HG02678 (cell line): ENCODE measurements around the gene PRRT4.

Experiments
- ATAC-seq: cut with Tn5 transposase; IDR thresholded peaks from one replicate; pipeline ENCODE4 v1.9.1; 2021; ENCODE audit warnings: mild to moderate bottlenecking, moderate library complexity; ENCODE audit not compliant: unreplicated experiment

The PRRT4 gene

GRCh38 chr7:128378637-128379036 lies 17.1 kb upstream of the PRRT4 start:
- no peak for ATAC-seq

- ATAC-seq = no peak
Measured at GRCh38 chr7:128376077-128376476, 14.6 kb upstream of the PRRT4 start.

GRCh38 chr7:128374041-128374440 lies 12.6 kb upstream of the PRRT4 start:
- no peak for ATAC-seq

GRCh38 chr7:128373606-128374005 lies 12.1 kb upstream of the PRRT4 start:
- ATAC-seq = no peak

GRCh38 chr7:128370491-128370890 lies 9.0 kb upstream of the PRRT4 start:
- no peak for ATAC-seq

- ATAC-seq = no peak
Measured at GRCh38 chr7:128366986-128367385, 5.5 kb upstream of the PRRT4 start.

GRCh38 chr7:128366300-128366699 lies 4.8 kb upstream of the PRRT4 start:
- ATAC-seq = no peak

- ATAC-seq = no peak
Measured at GRCh38 chr7:128365432-128365831, 3.9 kb upstream of the PRRT4 start.

GRCh38 chr7:128364166-128364870 lies 2.8 kb upstream of the PRRT4 start:
- no peak for ATAC-seq

GRCh38 chr7:128363261-128363721 lies 1.8 kb upstream of the PRRT4 start:
- ATAC-seq = no peak

GRCh38 chr7:128362670-128363069 lies 1.2 kb upstream of the PRRT4 start:
- ATAC-seq = no peak

GRCh38 chr7:128360359-128360678 lies 1.2 kb downstream of the PRRT4 start:
- ATAC-seq = no peak

- no peak for ATAC-seq
Measured at GRCh38 chr7:128359939-128360338, 1.6 kb downstream of the PRRT4 start.

- ATAC-seq = no peak
Measured at GRCh38 chr7:128359336-128359735, 2.2 kb downstream of the PRRT4 start.

GRCh38 chr7:128358233-128358632 lies 3.3 kb downstream of the PRRT4 start:
- no peak for ATAC-seq

GRCh38 chr7:128357217-128357613 lies 4.3 kb downstream of the PRRT4 start:
- no peak for ATAC-seq

GRCh38 chr7:128356546-128357216 lies 4.8 kb downstream of the PRRT4 start:
- no peak for ATAC-seq

GRCh38 chr7:128353610-128354009 lies 7.9 kb downstream of the PRRT4 start:
- ATAC-seq = no peak

GRCh38 chr7:128353189-128353588 lies 8.3 kb downstream of the PRRT4 start:
- no peak for ATAC-seq

- no peak for ATAC-seq
Measured at GRCh38 chr7:128352636-128353035, 8.9 kb downstream of the PRRT4 start.

GRCh38 chr7:128352153-128352537 lies 9.3 kb downstream of the PRRT4 start:
- no peak for ATAC-seq

- ATAC-seq = no peak
Measured at GRCh38 chr7:128351296-128352152, 10.0 kb downstream of the PRRT4 start.
